Mesenchymal stem cell (in vitro differentiated cells and primary cell): Measurements from ENCODE around the gene SLC12A2. TPM values are rescaled to one million over a fixed set of nuclear protein-coding genes. Genes with fewer than 3 reads are reported as not detected.

ENCODE experiments used
- DNase-seq: peaks from one replicate; pipeline ENCODE4 v3.0.0-alpha.2; 2013
- H2AFZ ChIP-seq: one replicate; pipeline ENCODE4 v1.6.1; 2013; ENCODE audit warnings: low read depth, mild to moderate bottlenecking, control low read depth, inconsistent platforms, low read length, moderate library complexity
- H2AK5ac ChIP-seq: 2 replicates; pipeline ENCODE4 v1.6.1; 2013; ENCODE audit warnings: low read length, moderate library complexity, mild to moderate bottlenecking, inconsistent platforms; ENCODE audit not compliant: severe bottlenecking
- H2BK120ac ChIP-seq: one replicate; pipeline ENCODE4 v1.6.1; 2013; ENCODE audit warnings: low read depth, mild to moderate bottlenecking, inconsistent platforms, low read length, moderate library complexity
- H2BK12ac ChIP-seq, 2 experiments: one replicate each; pipeline ENCODE4 v1.6.1; 2013; ENCODE audit warnings: inconsistent platforms in 2 of 2, low read length in 2 of 2, mild to moderate bottlenecking in 2 of 2, moderate library complexity in 2 of 2, control low read depth in 1 of 2
- H2BK15ac ChIP-seq: one replicate; pipeline ENCODE4 v1.6.1; 2013; ENCODE audit warnings: mild to moderate bottlenecking, low read depth, inconsistent platforms; ENCODE audit not compliant: poor library complexity, severe bottlenecking
- H2BK5ac ChIP-seq: 2 replicates; pipeline ENCODE4 v1.6.1; 2013; ENCODE audit warnings: low read depth, mild to moderate bottlenecking, low read length, control low read depth, inconsistent platforms; ENCODE audit not compliant: poor library complexity, severe bottlenecking
- H3K14ac ChIP-seq, 2 experiments: one replicate each; pipeline ENCODE4 v1.6.1; 2013; ENCODE audit warnings: inconsistent platforms in 2 of 2, low read length in 2 of 2, control low read depth in 1 of 2, mild to moderate bottlenecking in 1 of 2, moderate library complexity in 1 of 2
- H3K18ac ChIP-seq, 2 experiments: one replicate each; pipeline ENCODE4 v1.6.1; 2013; ENCODE audit warnings: inconsistent platforms in 2 of 2, low read length in 2 of 2, control low read depth in 1 of 2, low read depth in 1 of 2, mild to moderate bottlenecking in 1 of 2
- H3K23ac ChIP-seq, 2 experiments: one replicate each; pipeline ENCODE4 v1.6.1; 2013; ENCODE audit warnings: inconsistent platforms in 2 of 2, low read length in 2 of 2, mild to moderate bottlenecking in 2 of 2, moderate library complexity in 2 of 2, control low read depth in 1 of 2
- H3K27ac ChIP-seq: 2 replicates; pipeline ENCODE4 v1.5.1; 2013; ENCODE audit warnings: mild to moderate bottlenecking, moderate library complexity, low read length, control low read depth, inconsistent platforms; ENCODE audit not compliant: poor library complexity, severe bottlenecking
- H3K27me3 ChIP-seq, 2 experiments: 2 replicates each; pipeline versions ENCODE4 v1.6.1 to v1.7.0; 2013; ENCODE audit warnings: low read length in 2 of 2, mild to moderate bottlenecking in 2 of 2, moderate library complexity in 2 of 2, control low read depth in 1 of 2, inconsistent platforms in 1 of 2; ENCODE audit not compliant: control insufficient read depth in 1 of 2, insufficient read depth in 1 of 2
- H3K36me3 ChIP-seq, 2 experiments: 2 replicates each; pipeline versions ENCODE4 v1.6.1 to v1.7.0; 2013; ENCODE audit warnings: low read length in 2 of 2, control low read depth in 1 of 2, inconsistent platforms in 1 of 2, low read depth in 1 of 2, mild to moderate bottlenecking in 1 of 2; ENCODE audit not compliant: insufficient read depth in 2 of 2, control insufficient read depth in 1 of 2
- H3K4ac ChIP-seq, 2 experiments: one replicate each; pipeline ENCODE4 v1.6.1; 2013; ENCODE audit warnings: inconsistent platforms in 2 of 2, low read length in 2 of 2, mild to moderate bottlenecking in 2 of 2, moderate library complexity in 2 of 2, control low read depth in 1 of 2, low read depth in 1 of 2
- H3K4me1 ChIP-seq: 2 replicates; pipeline ENCODE4 v1.6.1; 2013; ENCODE audit warnings: low read depth, low read length, control low read depth; ENCODE audit not compliant: control insufficient read depth, insufficient read depth
- H3K4me2 ChIP-seq: 2 replicates; pipeline ENCODE4 v1.6.1; 2013; ENCODE audit warnings: low read length, mild to moderate bottlenecking, inconsistent platforms; ENCODE audit not compliant: poor library complexity, severe bottlenecking
- H3K4me3 ChIP-seq, 2 experiments: 2 replicates each; pipeline versions ENCODE4 v1.5.1 to v1.7.0; 2013; ENCODE audit warnings: low read length in 2 of 2, mild to moderate bottlenecking in 2 of 2, control low read depth in 1 of 2, low read depth in 1 of 2; ENCODE audit not compliant: insufficient read depth in 1 of 2
- H3K79me1 ChIP-seq: replicated peaks from 2 replicates; pipeline ENCODE4 v1.6.1; 2013; ENCODE audit warnings: mild to moderate bottlenecking, control low read depth, low read length, inconsistent platforms; ENCODE audit not compliant: poor library complexity, severe bottlenecking
- H3K9ac ChIP-seq: 2 replicates; pipeline ENCODE4 v1.7.0; 2013; ENCODE audit warnings: mild to moderate bottlenecking, low read length, moderate library complexity
- H3K9me3 ChIP-seq: 2 replicates; pipeline ENCODE4 v1.7.0; 2013; ENCODE audit warnings: mild to moderate bottlenecking, low read length; ENCODE audit not compliant: control insufficient read depth
- H4K8ac ChIP-seq: one replicate; pipeline ENCODE4 v1.6.1; 2013; ENCODE audit warnings: inconsistent platforms, mild to moderate bottlenecking, low read length, moderate library complexity
- H4K91ac ChIP-seq: one replicate; pipeline ENCODE4 v1.6.1; 2013; ENCODE audit warnings: mild to moderate bottlenecking, low read length, inconsistent platforms
- WGBS: methylation state at CpG from one replicate; pipeline ENCODE4 v1.1.7; 2013; ENCODE audit warnings: mixed read lengths; 5-methylcytosine and 5-hydroxymethylcytosine counted together
- polyA plus RNA-seq, 2 experiments: library from polyadenylated mRNA; stranded (reverse); fragments of 200-250 nt; gene quantifications; one replicate each; pipeline ENCODE4 v1.2.3, GENCODE V29; 2013

The SLC12A2 gene
- polyA plus RNA-seq (2013, experiment 1 of 2) = 9.4 TPM
- polyA plus RNA-seq (2013, experiment 2 of 2) = 8.6 TPM

DNA sequence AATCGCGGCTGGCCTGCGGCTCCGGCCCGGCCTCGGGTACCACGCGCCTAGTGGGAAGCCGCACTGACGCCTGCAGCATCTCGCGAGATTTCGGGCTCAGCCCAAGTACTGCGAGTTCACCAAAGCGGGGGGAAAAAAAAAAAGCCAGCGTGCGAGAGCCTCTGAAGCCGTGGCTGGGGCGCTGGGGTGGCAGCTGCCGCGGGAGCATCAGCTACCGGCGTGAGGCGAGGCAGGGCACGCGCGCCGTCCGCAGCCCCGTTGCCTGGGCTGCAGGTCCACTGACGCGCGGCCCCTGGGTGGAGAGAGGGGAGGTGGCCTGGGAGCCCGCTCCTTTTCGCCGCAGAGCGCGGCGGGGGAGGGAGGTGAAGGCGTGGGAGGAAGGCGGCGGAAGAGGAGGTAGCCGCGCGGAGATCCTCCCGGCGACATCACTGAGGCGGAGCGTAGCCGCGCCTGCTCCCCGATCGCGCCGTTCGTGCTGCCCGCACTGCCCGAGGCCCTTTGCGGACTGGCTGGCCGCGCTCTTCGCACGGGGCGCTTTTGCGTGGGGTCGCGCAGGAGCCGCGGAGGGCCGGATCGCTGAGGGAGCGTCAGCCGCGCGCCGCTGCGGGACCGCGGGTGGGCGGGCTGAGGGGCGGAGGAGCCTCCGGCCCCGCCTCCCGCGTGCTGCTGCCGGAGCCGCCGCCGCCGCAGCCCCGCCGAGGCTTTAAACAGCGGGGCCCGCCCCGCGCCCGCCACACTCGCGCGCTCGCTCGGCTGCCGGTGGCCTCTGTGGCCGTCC lies at the start of gene SLC12A2:
Gene SLC12A2, plus strand, starts transcription at position 734 of the 778 bp plus-strand sequence. CDS start 189 bp downstream, outside the sequence.
- Histone ChIP-seq H2BK5ac (peak within 1 kb of the TSS; percentile 92), H4K8ac (peak within 1 kb of the TSS; percentile 100), H3K9ac (peak within 1 kb of the TSS; percentile 92), H2BK120ac (peak within 1 kb of the TSS; percentile 92), H2BK15ac (peak within 1 kb of the TSS; percentile 98), H3K79me1 (peaks cover 18% of the 10 kb centered on the region), H3K36me3 (peaks cover 0 to 5% of the 10 kb centered on the region in 2 experiments), H3K4me1 (peaks cover 6% of the 10 kb centered on the region), H3K9me3 (no peaks in the 10 kb centered on the region), H3K4me3 (peak within 1 kb of the TSS; percentile 97 to 99), H2BK12ac (peak within 1 kb of the TSS; percentile 42 to 84), H3K23ac (peak within 1 kb of the TSS in 1 of 2 experiments; percentile 93), H3K27me3 (no peaks in the 10 kb centered on the region), H3K4me2 (peak within 1 kb of the TSS; percentile 87), H2AK5ac (no peak within 1 kb of the TSS), H3K14ac (peak within 1 kb of the TSS in 1 of 2 experiments; percentile 100), H2AFZ (peak within 1 kb of the TSS; percentile 65), H4K91ac (peak within 1 kb of the TSS; percentile 98), H3K18ac (peak within 1 kb of the TSS; percentile 100), H3K4ac (peak within 1 kb of the TSS; percentile 98), H3K27ac (peak within 1 kb of the TSS; percentile 91)
- under 1% methylated on average over 56 of the region's 104 CpGs for WGBS
- peak; percentile 97 for DNase-seq

DNA sequence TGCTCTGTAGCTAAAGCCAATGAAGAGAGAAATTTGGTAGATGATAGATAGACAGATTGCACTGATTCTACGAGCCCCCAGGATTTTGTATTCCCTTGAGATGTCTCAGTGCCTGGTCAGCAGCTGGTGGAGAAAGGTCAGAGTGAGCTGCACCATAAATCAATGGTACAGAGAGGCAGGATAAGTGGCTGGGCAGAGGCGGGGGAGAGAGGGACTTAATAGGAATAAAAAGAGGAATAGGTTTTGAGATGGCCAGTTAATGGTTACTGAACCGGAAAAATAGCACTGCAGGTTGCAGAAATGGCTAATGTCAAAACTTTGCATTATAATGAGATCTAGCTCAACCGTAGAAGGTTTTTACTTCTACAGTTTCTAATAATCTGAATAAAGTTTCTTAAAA lies 47.9 kb upstream of the SLC12A2 start:
- peak overlapping the region; percentile 27 for H3K4me2 ChIP-seq
- 21% methylated on average over 2 of the region's 4 CpGs for WGBS

DNA sequence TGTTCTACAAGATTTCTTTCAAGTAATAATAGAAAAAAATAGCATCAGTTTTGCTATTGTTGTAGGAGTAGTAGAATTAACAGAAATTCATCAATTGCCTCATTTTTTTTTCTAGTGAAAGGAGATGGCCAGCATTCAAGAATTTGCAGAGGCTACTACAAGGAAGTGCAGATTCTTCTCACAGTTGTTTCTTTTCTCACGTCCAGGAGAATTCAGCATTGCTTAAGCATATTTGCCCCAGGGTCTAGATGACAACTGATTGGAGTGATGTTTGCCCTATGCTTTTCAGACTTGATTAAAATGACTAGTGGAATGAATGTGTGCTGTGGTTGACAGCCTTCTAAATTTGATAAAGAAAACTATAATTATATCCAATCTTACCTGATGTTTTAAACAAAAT lies 46.6 kb upstream of the SLC12A2 start:
- Histone ChIP-seq H3K4me2 (no peak overlapping the region), H2BK15ac (no peak overlapping the region), H2BK5ac (no peak overlapping the region), H3K36me3 (peaks cover 0 to 3% of the 10 kb centered on the region in 2 experiments), H3K14ac (no peak overlapping the region), H3K27me3 (no peaks in the 10 kb centered on the region), H3K4me3 (no peak overlapping the region), H3K23ac (no peak overlapping the region), H4K8ac (no peak overlapping the region), H3K79me1 (peaks cover 5% of the 10 kb centered on the region), H3K18ac (no peak overlapping the region), H3K4ac (no peak overlapping the region), H3K4me1 (peaks cover 2% of the 10 kb centered on the region), H3K27ac (no peak overlapping the region), H2BK12ac (no peak overlapping the region), H2BK120ac (no peak overlapping the region), H2AFZ (no peak overlapping the region), H3K9me3 (peaks cover 4% of the 10 kb centered on the region), H2AK5ac (no peak overlapping the region), H3K9ac (no peak overlapping the region), H4K91ac (no peak overlapping the region)
- no peak for DNase-seq
- WGBS = 40% methylated on average over 1 of the region's 1 CpG

More for the DNA sequence above, 47.9 kb upstream of the SLC12A2 start:
- H3K23ac ChIP-seq = no peak overlapping the region
- no peak overlapping the region for H4K8ac ChIP-seq
- H2BK15ac ChIP-seq = no peak overlapping the region
- no peak overlapping the region for H3K27ac ChIP-seq
- H3K9ac ChIP-seq = no peak overlapping the region
- no peak overlapping the region for H2AFZ ChIP-seq
- peaks cover 0 to 3% of the 10 kb centered on the region in 2 experiments for H3K36me3 ChIP-seq
- DNase-seq = no peak
- no peaks in the 10 kb centered on the region for H3K27me3 ChIP-seq
- no peak overlapping the region for H2BK120ac ChIP-seq
- H2AK5ac ChIP-seq = no peak overlapping the region
- H3K79me1 ChIP-seq = peaks cover 1% of the 10 kb centered on the region
- H3K18ac ChIP-seq = no peak overlapping the region
- peaks cover 2% of the 10 kb centered on the region for H3K4me1 ChIP-seq
- no peak overlapping the region for H2BK12ac ChIP-seq
- no peak overlapping the region for H2BK5ac ChIP-seq
- no peak overlapping the region for H3K14ac ChIP-seq
- H3K9me3 ChIP-seq = peaks cover 4% of the 10 kb centered on the region
- H4K91ac ChIP-seq = no peak overlapping the region
- no peak overlapping the region for H3K4me3 ChIP-seq
- no peak overlapping the region for H3K4ac ChIP-seq

DNA sequence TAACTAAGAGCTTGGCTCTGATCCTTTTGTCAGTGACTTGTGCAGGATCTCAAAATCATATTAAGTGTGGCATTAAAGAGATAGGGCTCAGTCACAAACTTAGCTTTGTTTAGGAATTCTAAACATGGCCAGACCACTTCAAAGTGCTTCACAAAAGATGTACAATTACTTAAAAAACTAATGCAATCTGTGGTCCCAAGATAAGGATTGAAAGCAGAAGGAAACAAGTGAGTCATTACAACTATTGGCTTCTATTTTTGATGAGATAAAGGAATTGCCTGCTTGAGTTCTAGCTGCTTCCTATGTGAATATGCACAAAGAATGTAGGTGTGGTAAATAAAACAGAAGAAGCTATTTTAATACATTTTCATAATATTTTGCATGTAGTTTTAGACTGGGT lies 44.9 kb upstream of the SLC12A2 start:
- H3K36me3 ChIP-seq = peaks cover 0 to 3% of the 10 kb centered on the region in 2 experiments
- peaks cover 7% of the 10 kb centered on the region for H3K79me1 ChIP-seq
- no peak overlapping the region for H3K4me2 ChIP-seq
- no peak overlapping the region for H3K14ac ChIP-seq
- H3K4me3 ChIP-seq = no peak overlapping the region
- no peak overlapping the region for H3K9ac ChIP-seq
- no peak overlapping the region for H3K23ac ChIP-seq
- H4K8ac ChIP-seq = no peak overlapping the region
- no peaks in the 10 kb centered on the region for H3K9me3 ChIP-seq
- no peak overlapping the region for H3K27ac ChIP-seq
- no peak overlapping the region for H2BK5ac ChIP-seq
- no peak overlapping the region for H3K18ac ChIP-seq
- H2AK5ac ChIP-seq = no peak overlapping the region
- no peak overlapping the region for H2BK15ac ChIP-seq
- H3K27me3 ChIP-seq = no peaks in the 10 kb centered on the region
- H3K4ac ChIP-seq = no peak overlapping the region
- no peak overlapping the region for H2BK120ac ChIP-seq
- no peak overlapping the region for H2AFZ ChIP-seq
- peak; percentile 38 for DNase-seq
- H2BK12ac ChIP-seq = no peak overlapping the region
- H3K4me1 ChIP-seq = peaks cover 2% of the 10 kb centered on the region
- H4K91ac ChIP-seq = no peak overlapping the region
